ENCODE results near the gene RAB11B.
A peak's percentile ranks its signal among the peaks of the same experiment; 100 is the strongest.
"Not testable (repeated sequence)": the region's sequence is repeated elsewhere in the genome, so short reads cannot be mapped to it uniquely, and the experiment has no call there.

Gene RAB11B

DNA sequence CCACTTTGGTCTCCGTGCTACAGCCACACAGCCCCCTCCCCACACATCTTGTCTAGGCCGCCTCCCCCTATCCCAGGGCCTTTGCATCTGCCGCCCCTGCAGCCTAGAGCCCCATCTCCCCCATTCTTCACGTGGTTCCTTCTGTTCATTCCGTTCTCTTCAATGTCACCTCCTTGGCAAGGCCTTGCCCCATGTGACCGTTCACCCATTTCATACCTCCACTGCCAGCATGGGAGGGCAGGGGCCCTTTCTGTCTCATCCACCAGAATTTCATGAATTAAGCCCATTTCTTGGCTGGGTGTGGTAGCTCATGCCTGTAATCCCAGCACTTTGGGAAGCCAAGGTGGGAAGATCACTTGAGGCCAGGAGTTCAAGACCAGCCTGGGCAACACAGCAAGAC lies 38.9 kb downstream of the RAB11B start:
- no peak for DNase-seq (ENCODE audit: low spot score)

DNA sequence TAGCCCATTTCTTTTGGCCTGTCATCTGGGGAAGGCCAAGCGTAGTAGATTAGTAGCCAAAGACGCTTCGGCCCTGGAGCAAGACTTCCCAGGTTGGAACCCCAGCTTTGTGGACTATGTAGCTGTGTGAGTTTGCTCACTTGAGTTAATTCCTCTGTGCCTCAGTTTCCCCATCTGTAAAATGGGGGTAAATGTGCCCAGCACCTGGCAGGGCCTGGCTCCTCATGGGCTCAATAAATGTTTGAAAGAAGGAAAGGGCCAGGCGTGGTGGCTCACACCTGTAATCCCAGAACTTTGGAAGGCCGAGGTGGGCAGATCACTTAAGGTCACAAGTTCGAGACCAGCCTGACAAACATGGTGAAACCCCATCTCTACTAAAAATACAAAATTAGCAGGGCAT lies 39.7 kb downstream of the RAB11B start:
- DNase-seq (ENCODE audit: low spot score): no peak

DNA sequence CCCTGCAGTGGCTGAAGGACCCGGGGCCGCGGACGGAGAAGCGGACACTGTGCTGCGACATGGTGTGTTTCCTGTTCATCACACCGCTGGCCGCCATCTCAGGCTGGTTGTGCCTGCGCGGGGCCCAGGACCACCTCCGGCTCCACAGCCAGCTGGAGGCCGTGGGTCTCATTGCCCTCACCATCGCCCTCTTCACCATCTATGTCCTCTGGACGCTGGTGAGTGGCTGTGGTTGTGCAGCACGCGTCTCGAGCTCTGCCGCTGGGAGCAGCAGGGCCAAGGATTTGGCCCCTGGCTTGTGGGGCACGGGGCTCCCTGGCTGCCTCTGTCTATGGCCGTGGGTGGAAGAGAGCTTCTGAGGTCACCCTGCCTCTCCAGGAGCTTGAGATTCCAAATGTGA lies 40.5 kb downstream of the RAB11B start:
- no peak for DNase-seq (ENCODE audit: low spot score)

DNA sequence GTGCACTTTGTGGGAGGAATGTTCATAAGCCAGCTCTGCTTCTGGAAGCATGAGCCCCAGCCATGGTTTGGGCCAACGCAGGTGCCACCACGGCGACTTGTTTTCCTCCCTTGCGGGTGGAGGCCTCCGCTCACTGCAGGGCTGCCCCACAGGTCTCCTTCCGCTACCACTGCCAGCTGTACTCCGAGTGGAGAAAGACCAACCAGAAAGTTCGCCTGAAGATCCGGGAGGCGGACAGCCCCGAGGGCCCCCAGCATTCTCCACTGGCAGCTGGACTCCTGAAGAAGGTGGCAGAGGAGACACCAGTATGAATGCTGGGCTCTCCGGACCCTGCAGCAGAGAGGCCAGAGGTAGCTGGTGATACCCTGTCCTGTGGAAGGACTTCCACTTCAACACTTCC lies 48.1 kb downstream of the RAB11B start:
- no peak for DNase-seq (ENCODE audit: low spot score)

DNA sequence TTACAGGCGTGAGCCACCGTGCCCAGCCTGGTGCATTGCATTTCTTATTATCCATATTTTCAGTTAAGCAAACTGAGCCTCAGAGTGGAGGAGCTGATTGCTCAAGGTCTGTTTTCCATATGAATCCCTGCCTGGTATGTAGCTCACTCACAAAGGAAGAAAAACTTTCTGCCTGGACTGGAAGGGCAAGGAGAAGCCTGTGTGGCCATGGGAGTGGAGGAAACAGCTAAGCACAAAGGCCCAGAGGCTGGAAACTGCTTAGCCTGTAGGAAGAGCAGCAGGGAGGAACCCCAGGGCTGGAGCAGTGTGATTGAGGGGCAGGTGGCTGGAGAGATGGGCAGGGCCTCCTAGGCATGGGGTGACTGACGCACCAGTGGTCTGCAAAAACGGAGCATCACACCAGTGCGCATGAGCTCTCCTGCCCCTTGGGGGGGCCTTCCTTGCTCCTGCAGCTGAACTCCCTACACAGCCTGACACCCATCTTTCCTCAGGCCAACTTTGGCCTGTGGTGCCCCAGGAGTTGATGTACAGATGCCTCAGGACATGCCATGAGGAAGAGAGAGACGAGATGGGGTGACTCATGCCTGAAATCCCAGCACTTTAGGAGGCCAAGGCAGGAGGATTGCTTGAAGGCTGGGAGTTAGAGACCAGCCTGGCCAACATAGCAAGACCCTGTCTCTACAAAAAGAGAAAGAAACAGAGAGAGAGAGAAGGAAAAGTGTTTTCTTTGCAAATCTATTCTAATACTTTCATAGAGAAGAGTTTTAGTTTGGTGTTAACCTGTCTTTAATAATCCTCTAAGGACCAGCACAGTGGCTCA lies 51.8 kb downstream of the RAB11B start:
- no peak for DNase-seq (ENCODE audit: low spot score)

GRCh38 chr19:8444140-8444676 lies 54.0 kb downstream of the RAB11B start:
- not testable (repeated sequence) for DNase-seq (ENCODE audit: low spot score)

DNA sequence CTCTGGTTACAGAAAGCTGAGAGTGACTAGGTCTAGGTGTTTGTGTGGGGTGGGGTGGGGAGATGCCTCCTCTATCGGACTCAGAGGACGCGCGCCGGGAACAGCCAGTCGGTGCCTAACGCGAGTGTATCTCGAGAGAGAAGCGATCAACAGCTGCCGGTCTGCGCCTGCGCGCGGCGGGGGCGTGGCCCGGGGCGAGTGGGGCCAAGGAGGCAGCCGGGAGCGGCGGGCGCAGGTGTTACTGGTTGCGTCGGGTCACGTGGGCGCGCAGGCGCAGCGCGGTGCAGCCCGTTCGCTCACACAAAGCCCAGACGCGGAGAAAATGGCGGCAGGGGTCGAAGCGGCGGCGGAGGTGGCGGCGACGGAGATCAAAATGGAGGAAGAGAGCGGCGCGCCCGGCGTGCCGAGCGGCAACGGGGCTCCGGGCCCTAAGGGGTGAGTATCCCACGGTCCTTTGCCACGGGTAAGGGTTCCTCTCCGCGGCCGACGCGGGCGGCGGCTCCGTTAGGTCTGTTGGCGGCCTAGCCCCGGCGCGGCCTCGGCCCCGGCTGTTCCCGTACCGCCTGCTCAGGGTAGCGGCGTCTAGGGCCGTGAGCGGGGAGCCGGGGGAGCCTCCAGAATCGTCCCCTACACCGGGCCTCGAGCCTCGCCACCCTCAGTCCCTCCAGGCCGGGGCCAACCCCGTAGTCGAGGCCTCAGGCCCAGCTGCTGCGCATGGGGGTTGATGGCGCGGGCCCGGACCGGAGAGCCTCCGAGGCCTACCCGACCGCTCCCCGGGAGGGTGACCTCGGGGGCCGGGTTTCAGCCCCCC lies 54.7 kb downstream of the RAB11B start, which contains the start of gene HNRNPM:
HNRNPM (plus strand) TSS at position 299 of the 811 bp plus-strand sequence; CDS start at position 323, 24 bp downstream.
- DNase-seq (ENCODE audit: low spot score): peak; percentile 100

DNA sequence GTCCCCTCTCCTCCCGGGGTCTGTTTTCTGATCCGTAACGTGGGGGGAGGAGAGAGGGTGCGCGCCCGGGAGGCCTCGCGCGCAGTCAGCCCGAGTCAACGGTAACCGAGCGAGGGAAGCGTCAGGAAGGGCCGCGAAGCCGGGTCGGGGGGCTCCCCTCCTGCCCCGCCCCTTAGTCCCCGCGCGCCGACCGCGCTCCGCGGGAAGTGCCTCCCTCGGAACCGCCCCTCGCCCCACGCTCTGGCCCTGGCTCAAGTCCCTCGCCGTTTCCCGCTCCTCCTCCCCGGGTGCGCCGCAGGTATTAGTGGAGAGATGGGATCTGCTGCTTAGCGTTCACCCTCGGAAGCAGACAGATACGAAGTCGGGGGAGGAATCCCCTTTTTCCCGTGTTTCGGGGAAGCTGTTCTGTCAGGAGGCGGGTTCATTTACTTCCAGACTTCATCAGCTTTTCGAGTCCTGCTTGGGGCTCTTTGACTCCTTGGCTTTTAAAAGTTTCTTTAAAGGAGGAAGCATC lies 55.4 kb downstream of the RAB11B start:
- DNase-seq (ENCODE audit: low spot score): peak; percentile 69

DNA sequence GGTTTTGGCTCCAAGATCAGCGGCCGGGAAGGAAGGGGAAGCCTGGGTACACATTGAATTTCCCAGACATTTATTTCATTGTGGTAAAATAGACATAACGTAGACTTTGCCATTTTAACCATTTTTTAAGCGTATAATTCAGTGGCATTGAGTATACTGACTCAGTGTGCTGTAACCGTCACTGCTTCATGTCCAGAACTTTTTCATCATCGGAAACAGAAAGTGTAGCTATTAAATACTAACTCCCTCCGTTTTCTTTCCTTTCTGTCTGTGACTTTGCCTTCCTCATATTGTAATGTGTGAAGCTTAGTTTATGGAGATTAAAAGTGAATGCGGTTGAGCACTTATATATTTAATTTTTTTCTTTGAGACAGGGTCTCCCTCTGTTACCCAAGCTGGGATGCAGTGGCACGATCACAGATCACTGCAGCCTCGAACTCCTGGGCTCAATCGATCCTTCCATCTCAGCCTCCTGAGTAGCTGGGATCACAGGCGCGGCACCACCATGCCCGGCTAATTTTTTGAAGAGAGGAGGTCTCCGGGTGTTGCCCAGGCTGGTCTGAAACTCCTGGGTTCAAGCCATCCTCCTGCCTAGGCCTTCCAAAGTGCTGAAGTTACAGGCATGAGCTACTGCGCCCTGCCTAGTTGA lies 56.0 kb downstream of the RAB11B start:
- no peak for DNase-seq (ENCODE audit: low spot score)

DNA sequence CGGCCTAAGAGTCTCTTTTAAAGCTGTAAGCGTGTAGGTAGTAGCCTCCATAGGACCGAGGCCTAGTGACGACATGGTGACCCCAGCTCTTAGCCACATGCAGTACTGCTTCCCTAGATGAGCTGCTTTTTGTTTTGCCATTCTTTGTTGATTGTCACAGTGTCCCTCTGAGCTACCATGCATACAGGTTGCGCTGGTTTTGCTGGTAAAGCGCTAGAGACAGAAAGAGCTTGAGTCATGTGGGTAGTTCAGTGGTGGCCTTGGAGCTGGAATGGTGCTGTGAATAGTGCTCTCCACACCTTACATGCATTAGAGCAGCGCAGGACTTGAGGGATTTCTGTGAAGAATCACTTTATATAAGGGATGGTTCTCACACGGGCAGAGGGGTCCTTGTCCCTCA lies 59.7 kb downstream of the RAB11B start:
- DNase-seq (ENCODE audit: low spot score): no peak

DNA sequence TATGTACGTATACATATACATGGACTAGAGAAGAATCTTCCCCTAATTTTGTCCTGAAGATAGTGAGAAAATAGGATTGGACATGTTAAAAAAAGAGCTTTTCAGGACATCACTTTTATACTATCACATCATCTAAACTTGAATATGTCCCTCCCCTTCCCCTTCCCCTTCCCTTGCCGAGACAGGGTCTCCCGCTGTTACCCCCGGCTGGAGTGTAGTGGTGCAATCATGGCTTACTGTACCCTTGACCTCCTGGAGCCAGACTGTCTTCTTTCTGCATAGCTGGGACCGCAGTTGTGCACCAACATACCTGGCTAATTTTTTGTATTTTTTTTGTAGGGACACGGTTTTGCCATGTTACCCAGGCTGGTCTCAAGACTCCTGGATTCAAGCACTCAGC lies 61.2 kb downstream of the RAB11B start:
- no peak for DNase-seq (ENCODE audit: low spot score)

DNA sequence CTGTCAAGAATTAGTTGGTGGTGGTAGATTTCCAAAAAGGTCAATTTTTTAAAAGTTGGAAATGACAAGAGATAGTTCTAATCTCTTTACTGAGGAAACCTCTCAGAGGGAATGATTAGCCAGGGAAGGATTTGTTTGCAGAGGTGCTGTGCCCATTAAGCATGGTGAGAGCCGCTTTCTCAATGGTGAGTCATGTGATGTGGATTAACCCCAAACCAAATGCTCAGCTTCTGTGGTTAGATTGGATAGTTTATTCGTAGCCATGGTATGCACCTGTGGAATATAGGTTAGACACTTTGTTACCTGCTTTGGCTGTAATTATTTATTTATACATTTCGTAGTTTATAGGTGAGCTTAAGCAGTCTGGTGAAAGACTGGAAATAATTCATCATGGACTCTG lies 61.7 kb downstream of the RAB11B start:
- DNase-seq (ENCODE audit: low spot score): no peak

- no peak for DNase-seq (ENCODE audit: low spot score)
Measured at GRCh38 chr19:8452446-8453123, 62.4 kb downstream of the RAB11B start.

GRCh38 chr19:8453616-8454015 lies 63.5 kb downstream of the RAB11B start:
- DNase-seq (ENCODE audit: low spot score): no peak
